ENCODE data around the gene SRGAP1.

The SRGAP1 gene

GRCh38 chr12:63836046-63836445, 8.5 kb upstream of the SRGAP1 start:
- Histone ChIP-seq H3K4me3 (ENCODE audit: low read length in 2 of 2) (no peak overlapping the region), H2BK5ac (ENCODE audit: low read length) (no peak overlapping the region), H3K36me3 (replicated peaks in 1 of 2; ENCODE audit: control insufficient read depth in 2 of 2, insufficient read depth in 2 of 2, low read length in 2 of 2) (no peaks in the 10 kb centered on the region), H3K27ac (replicated peaks; ENCODE audit: low read length) (no peak overlapping the region), H2BK12ac (ENCODE audit: low read length) (no peak overlapping the region), H3K18ac (ENCODE audit: low read length) (no peak overlapping the region), H2AFZ (ENCODE audit: low read length) (no peak overlapping the region), H2BK120ac (ENCODE audit: low read depth, low read length) (no peak overlapping the region), H3K4ac (ENCODE audit: low read length) (no peak overlapping the region), H3K9ac (ENCODE audit: low read depth, low read length, poor library complexity) (no peak overlapping the region), H4K8ac (ENCODE audit: low read depth, low read length) (no peak overlapping the region), H3K4me2 (ENCODE audit: insufficient read depth, low read length, poor library complexity, severe bottlenecking) (no peak overlapping the region), H3K4me1 (ENCODE audit: control insufficient read depth in 2 of 2, insufficient read depth in 1 of 2, low read depth in 1 of 2, low read length in 2 of 2) (no peaks in the 10 kb centered on the region), H3K27me3 (ENCODE audit: control insufficient read depth in 3 of 3, insufficient read depth in 3 of 3, low read depth in 1 of 3, low read length in 3 of 3) (no peaks in the 10 kb centered on the region), H4K91ac (ENCODE audit: low read depth, low read length, poor library complexity) (no peak overlapping the region), H3K14ac (ENCODE audit: low read length) (no peak overlapping the region), H3K79me1 (ENCODE audit: low read depth, low read length) (no peaks in the 10 kb centered on the region), H3K9me3 (replicated peaks in 1 of 2; ENCODE audit: control insufficient read depth in 2 of 2, insufficient read depth in 1 of 2, low read depth in 1 of 2, low read length in 2 of 2) (no peaks in the 10 kb centered on the region), H2BK15ac (ENCODE audit: low read length) (no peak overlapping the region), H2AK5ac (ENCODE audit: low read depth, low read length) (no peak overlapping the region), H3K23ac (ENCODE audit: low read depth, low read length, poor library complexity) (no peak overlapping the region)
- no CpG with 5 or more reads among the region's 2 CpGs for WGBS, 2 donors (ENCODE audit: extremely low coverage in 2 of 2, insufficient read length in 2 of 2, insufficient replicate concordance in 1 of 2)
- DNase-seq (ENCODE audit: low spot score) = no peak

DNA sequence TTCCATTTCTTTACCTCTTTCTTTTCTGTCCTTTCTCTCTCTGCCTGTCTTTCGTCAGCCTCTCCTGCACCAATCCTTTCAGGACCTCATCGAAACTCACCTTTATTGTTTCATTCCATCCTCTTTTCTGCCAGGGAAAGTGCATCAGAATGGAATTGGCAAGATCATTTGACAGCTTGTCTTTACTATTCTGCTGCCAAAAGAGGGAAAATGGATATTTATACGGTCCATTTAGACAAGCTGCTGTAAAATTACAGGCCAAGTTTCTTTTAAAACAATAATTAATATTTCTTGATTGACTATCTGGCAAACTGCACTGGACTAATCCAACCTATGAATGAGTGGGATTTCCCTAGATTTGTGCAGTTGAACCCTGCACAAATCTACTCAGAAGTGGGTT, 7.6 kb upstream of the SRGAP1 start:
- no peaks in the 10 kb centered on the region for H3K9me3 ChIP-seq (replicated peaks in 1 of 2; ENCODE audit: control insufficient read depth in 2 of 2, insufficient read depth in 1 of 2, low read depth in 1 of 2, low read length in 2 of 2)
- H2BK12ac ChIP-seq (ENCODE audit: low read length) = no peak overlapping the region
- no peak overlapping the region for H2BK5ac ChIP-seq (ENCODE audit: low read length)
- H3K36me3 ChIP-seq (replicated peaks in 1 of 2; ENCODE audit: control insufficient read depth in 2 of 2, insufficient read depth in 2 of 2, low read length in 2 of 2) = no peaks in the 10 kb centered on the region
- no peak overlapping the region for H3K9ac ChIP-seq (ENCODE audit: low read depth, low read length, poor library complexity)
- H3K23ac ChIP-seq (ENCODE audit: low read depth, low read length, poor library complexity) = no peak overlapping the region
- no peak overlapping the region for H3K4me2 ChIP-seq (ENCODE audit: insufficient read depth, low read length, poor library complexity, severe bottlenecking)
- no peaks in the 10 kb centered on the region for H3K79me1 ChIP-seq (ENCODE audit: low read depth, low read length)
- H3K4me3 ChIP-seq (ENCODE audit: low read length in 2 of 2) = no peak overlapping the region
- WGBS, 2 donors (ENCODE audit: extremely low coverage in 2 of 2, insufficient read length in 2 of 2, insufficient replicate concordance in 1 of 2) = no CpG with 5 or more reads among the region's 3 CpGs
- H2AFZ ChIP-seq (ENCODE audit: low read length) = no peak overlapping the region
- no peak overlapping the region for H2BK120ac ChIP-seq (ENCODE audit: low read depth, low read length)
- H3K18ac ChIP-seq (ENCODE audit: low read length) = no peak overlapping the region
- no peak overlapping the region for H2AK5ac ChIP-seq (ENCODE audit: low read depth, low read length)
- no peak overlapping the region for H2BK15ac ChIP-seq (ENCODE audit: low read length)
- H3K27me3 ChIP-seq (ENCODE audit: control insufficient read depth in 3 of 3, insufficient read depth in 3 of 3, low read depth in 1 of 3, low read length in 3 of 3) = no peaks in the 10 kb centered on the region
- H4K91ac ChIP-seq (ENCODE audit: low read depth, low read length, poor library complexity) = no peak overlapping the region
- no peak overlapping the region for H3K14ac ChIP-seq (ENCODE audit: low read length)
- no peaks in the 10 kb centered on the region for H3K4me1 ChIP-seq (ENCODE audit: control insufficient read depth in 2 of 2, insufficient read depth in 1 of 2, low read depth in 1 of 2, low read length in 2 of 2)
- no peak overlapping the region for H3K27ac ChIP-seq (replicated peaks; ENCODE audit: low read length)
- no peak for DNase-seq (ENCODE audit: low spot score)
- no peak overlapping the region for H3K4ac ChIP-seq (ENCODE audit: low read length)
- no peak overlapping the region for H4K8ac ChIP-seq (ENCODE audit: low read depth, low read length)

DNA sequence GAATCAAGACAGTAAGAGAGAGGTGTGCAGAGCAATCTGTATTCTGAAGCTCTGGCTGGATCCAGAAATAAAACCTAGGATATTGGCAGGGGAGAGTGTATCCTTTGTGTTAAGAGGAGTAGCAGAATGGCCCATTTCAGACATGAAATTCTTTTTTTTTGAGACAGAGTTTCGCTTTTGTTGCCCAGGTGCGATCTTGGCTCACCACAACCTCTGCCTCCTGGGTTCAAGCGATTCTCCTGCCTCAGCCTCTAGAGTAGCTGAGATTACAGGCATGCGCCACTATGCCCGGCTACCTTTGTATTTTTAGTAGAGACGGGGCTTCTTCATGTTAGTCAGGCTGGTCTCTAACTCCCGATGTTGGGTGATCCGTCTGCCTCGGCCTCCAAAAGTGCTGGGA, 6.1 kb upstream of the SRGAP1 start:
- no peaks in the 10 kb centered on the region for H3K27me3 ChIP-seq (ENCODE audit: control insufficient read depth in 3 of 3, insufficient read depth in 3 of 3, low read depth in 1 of 3, low read length in 3 of 3)
- H4K8ac ChIP-seq (ENCODE audit: low read depth, low read length) = no peak overlapping the region
- H3K14ac ChIP-seq (ENCODE audit: low read length) = no peak overlapping the region
- no peak overlapping the region for H3K4me3 ChIP-seq (ENCODE audit: low read length in 2 of 2)
- no peaks in the 10 kb centered on the region for H3K9me3 ChIP-seq (replicated peaks in 1 of 2; ENCODE audit: control insufficient read depth in 2 of 2, insufficient read depth in 1 of 2, low read depth in 1 of 2, low read length in 2 of 2)
- H3K36me3 ChIP-seq (replicated peaks in 1 of 2; ENCODE audit: control insufficient read depth in 2 of 2, insufficient read depth in 2 of 2, low read length in 2 of 2) = no peaks in the 10 kb centered on the region
- no peak overlapping the region for H2BK12ac ChIP-seq (ENCODE audit: low read length)
- DNase-seq (ENCODE audit: low spot score) = no peak
- WGBS, 2 donors (ENCODE audit: extremely low coverage in 2 of 2, insufficient read length in 2 of 2, insufficient replicate concordance in 1 of 2) = no CpG with 5 or more reads among the region's 9 CpGs
- no peak overlapping the region for H2AK5ac ChIP-seq (ENCODE audit: low read depth, low read length)
- H3K4ac ChIP-seq (ENCODE audit: low read length) = no peak overlapping the region
- H2BK5ac ChIP-seq (ENCODE audit: low read length) = no peak overlapping the region
- H3K27ac ChIP-seq (replicated peaks; ENCODE audit: low read length) = no peak overlapping the region
- no peak overlapping the region for H3K4me2 ChIP-seq (ENCODE audit: insufficient read depth, low read length, poor library complexity, severe bottlenecking)
- no peak overlapping the region for H3K18ac ChIP-seq (ENCODE audit: low read length)
- no peak overlapping the region for H3K9ac ChIP-seq (ENCODE audit: low read depth, low read length, poor library complexity)
- H2BK15ac ChIP-seq (ENCODE audit: low read length) = no peak overlapping the region
- no peak overlapping the region for H3K23ac ChIP-seq (ENCODE audit: low read depth, low read length, poor library complexity)
- no peak overlapping the region for H2BK120ac ChIP-seq (ENCODE audit: low read depth, low read length)
- peaks cover 0 to 2% of the 10 kb centered on the region in 2 donors for H3K4me1 ChIP-seq (ENCODE audit: control insufficient read depth in 2 of 2, insufficient read depth in 1 of 2, low read depth in 1 of 2, low read length in 2 of 2)
- H4K91ac ChIP-seq (ENCODE audit: low read depth, low read length, poor library complexity) = no peak overlapping the region
- H2AFZ ChIP-seq (ENCODE audit: low read length) = no peak overlapping the region
- no peaks in the 10 kb centered on the region for H3K79me1 ChIP-seq (ENCODE audit: low read depth, low read length)

GRCh38 chr12:63841011-63841410, 3.5 kb upstream of the SRGAP1 start:
- no peak overlapping the region for H3K4ac ChIP-seq (ENCODE audit: low read length)
- no peak overlapping the region for H2BK12ac ChIP-seq (ENCODE audit: low read length)
- no peak overlapping the region for H3K23ac ChIP-seq (ENCODE audit: low read depth, low read length, poor library complexity)
- H2BK5ac ChIP-seq (ENCODE audit: low read length) = no peak overlapping the region
- no peak overlapping the region for H2AFZ ChIP-seq (ENCODE audit: low read length)
- H2AK5ac ChIP-seq (ENCODE audit: low read depth, low read length) = no peak overlapping the region
- H3K4me1 ChIP-seq (ENCODE audit: control insufficient read depth in 2 of 2, insufficient read depth in 1 of 2, low read depth in 1 of 2, low read length in 2 of 2) = peaks cover 0 to 2% of the 10 kb centered on the region in 2 donors
- H3K79me1 ChIP-seq (ENCODE audit: low read depth, low read length) = no peaks in the 10 kb centered on the region
- H3K4me2 ChIP-seq (ENCODE audit: insufficient read depth, low read length, poor library complexity, severe bottlenecking) = no peak overlapping the region
- no peak overlapping the region for H2BK15ac ChIP-seq (ENCODE audit: low read length)
- no peak overlapping the region for H4K91ac ChIP-seq (ENCODE audit: low read depth, low read length, poor library complexity)
- H3K9me3 ChIP-seq (replicated peaks in 1 of 2; ENCODE audit: control insufficient read depth in 2 of 2, insufficient read depth in 1 of 2, low read depth in 1 of 2, low read length in 2 of 2) = no peaks in the 10 kb centered on the region
- H3K36me3 ChIP-seq (replicated peaks in 1 of 2; ENCODE audit: control insufficient read depth in 2 of 2, insufficient read depth in 2 of 2, low read length in 2 of 2) = no peaks in the 10 kb centered on the region
- WGBS, 2 donors (ENCODE audit: extremely low coverage in 2 of 2, insufficient read length in 2 of 2, insufficient replicate concordance in 1 of 2) = no CpG with 5 or more reads among the region's 3 CpGs
- no peak for DNase-seq (ENCODE audit: low spot score)
- no peak overlapping the region for H3K27ac ChIP-seq (replicated peaks; ENCODE audit: low read length)
- no peak overlapping the region for H3K14ac ChIP-seq (ENCODE audit: low read length)
- no peak overlapping the region for H3K9ac ChIP-seq (ENCODE audit: low read depth, low read length, poor library complexity)
- no peaks in the 10 kb centered on the region for H3K27me3 ChIP-seq (ENCODE audit: control insufficient read depth in 3 of 3, insufficient read depth in 3 of 3, low read depth in 1 of 3, low read length in 3 of 3)
- no peak overlapping the region for H4K8ac ChIP-seq (ENCODE audit: low read depth, low read length)
- H2BK120ac ChIP-seq (ENCODE audit: low read depth, low read length) = no peak overlapping the region
- H3K4me3 ChIP-seq (ENCODE audit: low read length in 2 of 2) = no peak overlapping the region
- H3K18ac ChIP-seq (ENCODE audit: low read length) = no peak overlapping the region

Data from neuronal stem cell (in vitro differentiated cells).